ENCODE data around the gene CXorf65.

The CXorf65 gene

GRCh38 chrX:71057848-71058530 is 48.6 kb downstream of the CXorf65 start:
- no peak for DNase-seq

DNA sequence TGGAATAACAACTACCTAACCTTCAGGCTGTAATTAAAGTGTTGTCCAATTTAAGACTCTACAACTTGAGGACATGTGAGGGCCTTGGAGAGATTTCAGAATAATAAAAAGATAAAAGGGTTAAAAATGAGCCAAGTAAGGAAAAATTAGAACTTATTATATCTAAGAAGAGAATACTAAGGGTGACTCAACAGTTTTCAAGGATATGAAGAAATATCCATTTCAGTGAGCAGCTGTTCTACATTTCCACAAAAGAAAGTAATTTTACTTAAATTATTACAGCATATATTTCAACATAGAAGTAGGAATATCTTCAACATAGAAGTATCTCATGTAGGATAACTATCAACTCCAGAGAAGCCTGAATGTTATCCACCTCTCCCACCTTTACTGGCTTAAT is 49.7 kb downstream of the CXorf65 start:
- no peak for DNase-seq
